Measurements from ENCODE around the gene NAALADL2.
"Not testable (repeated sequence)": the region's sequence is repeated elsewhere in the genome, so short reads cannot be mapped to it uniquely, and the experiment has no call there.

NAALADL2 gene

GRCh38 chr3:175521406-175521805 is 662.3 kb downstream of the NAALADL2 start:
- DNase-seq: no peak

GRCh38 chr3:175526191-175526590 is 667.1 kb downstream of the NAALADL2 start:
- no peak for DNase-seq

GRCh38 chr3:175526609-175527280 is 667.6 kb downstream of the NAALADL2 start:
- peak; percentile 25 for DNase-seq

GRCh38 chr3:175528693-175529092 is 669.6 kb downstream of the NAALADL2 start:
- not testable (repeated sequence) for DNase-seq

GRCh38 chr3:175535351-175535750 is 676.2 kb downstream of the NAALADL2 start:
- DNase-seq: no peak

GRCh38 chr3:175546115-175546514 is 687.0 kb downstream of the NAALADL2 start:
- DNase-seq: no peak

GRCh38 chr3:175552929-175553328 is 693.8 kb downstream of the NAALADL2 start:
- DNase-seq: no peak

GRCh38 chr3:175554801-175555200 is 695.7 kb downstream of the NAALADL2 start:
- no peak for DNase-seq

GRCh38 chr3:175558261-175558660 is 699.1 kb downstream of the NAALADL2 start:
- no peak for DNase-seq

GRCh38 chr3:175564363-175564762 is 705.2 kb downstream of the NAALADL2 start:
- DNase-seq: no peak

GRCh38 chr3:175571096-175571495 is 712.0 kb downstream of the NAALADL2 start:
- no peak for DNase-seq

- no peak for DNase-seq
Measured at GRCh38 chr3:175573226-175573625, 714.1 kb downstream of the NAALADL2 start.

- DNase-seq: no peak
Measured at GRCh38 chr3:175580318-175580717, 721.2 kb downstream of the NAALADL2 start.

GRCh38 chr3:175585898-175586297 is 726.8 kb downstream of the NAALADL2 start:
- no peak for DNase-seq

GRCh38 chr3:175590745-175591144 is 731.6 kb downstream of the NAALADL2 start:
- DNase-seq: no peak

GRCh38 chr3:175591375-175591774 is 732.2 kb downstream of the NAALADL2 start:
- no peak for DNase-seq

- DNase-seq: no peak
Measured at GRCh38 chr3:175593331-175593730, 734.2 kb downstream of the NAALADL2 start.

- no peak for DNase-seq
Measured at GRCh38 chr3:175598740-175599139, 739.6 kb downstream of the NAALADL2 start.

- no peak for DNase-seq
Measured at GRCh38 chr3:175601521-175601920, 742.4 kb downstream of the NAALADL2 start.

GRCh38 chr3:175605851-175606250 is 746.7 kb downstream of the NAALADL2 start:
- DNase-seq: no peak

GRCh38 chr3:175606650-175607318 is 747.6 kb downstream of the NAALADL2 start:
- no peak for DNase-seq

GRCh38 chr3:175608356-175608755 is 749.2 kb downstream of the NAALADL2 start:
- no peak for DNase-seq

- no peak for DNase-seq
Measured at GRCh38 chr3:175608911-175609310, 749.8 kb downstream of the NAALADL2 start.

- DNase-seq: no peak
Measured at GRCh38 chr3:175612487-175613196, 753.5 kb downstream of the NAALADL2 start.
